ENCODE data around the gene ADCY10.

Gene ADCY10

DNA sequence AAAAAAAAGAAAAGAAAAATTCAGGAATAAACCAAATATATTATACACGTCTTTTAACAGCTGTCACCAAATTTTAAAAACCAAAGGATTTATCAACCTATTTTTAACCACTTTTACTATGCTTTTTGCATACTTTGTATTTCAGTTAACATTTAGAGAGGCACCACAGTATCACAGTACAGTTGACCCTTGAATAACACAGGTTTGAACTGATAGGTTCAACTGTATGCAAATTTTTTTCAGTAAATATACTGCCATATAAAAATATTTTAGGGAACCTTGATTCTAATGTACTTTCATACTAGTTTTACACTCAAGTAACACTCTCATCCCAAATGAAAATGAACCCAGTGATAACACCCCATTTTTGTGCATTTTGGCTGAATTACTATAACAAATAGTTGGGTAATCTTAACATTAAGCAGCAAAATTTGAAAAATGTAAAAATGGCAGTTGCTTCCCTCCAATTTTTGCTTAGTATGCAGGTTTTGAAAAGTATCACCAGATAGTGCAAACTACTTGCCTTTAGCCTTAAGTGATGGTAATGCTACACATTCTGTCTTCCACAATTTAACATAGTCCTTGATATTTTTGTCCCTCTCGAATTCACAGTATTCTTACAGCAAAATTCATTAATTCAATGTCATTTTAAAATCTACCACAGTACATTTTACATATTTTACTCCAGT lies 10.8 kb upstream of the ADCY10 start:
- intact Hi-C loops (cut with DNase I; ENCODE audit: low total_unique reads), result no loop called here
- H3K4me1 ChIP-seq, result peaks cover 0 to 27% (median 3%) of the 10 kb centered on the region in 4 donors
- H3K36me3 ChIP-seq, result no peaks in the 10 kb centered on the region
- no peaks in the 10 kb centered on the region for H3K27me3 ChIP-seq
- no peak for DNase-seq
- TF ChIP-seq, protein P1, sequence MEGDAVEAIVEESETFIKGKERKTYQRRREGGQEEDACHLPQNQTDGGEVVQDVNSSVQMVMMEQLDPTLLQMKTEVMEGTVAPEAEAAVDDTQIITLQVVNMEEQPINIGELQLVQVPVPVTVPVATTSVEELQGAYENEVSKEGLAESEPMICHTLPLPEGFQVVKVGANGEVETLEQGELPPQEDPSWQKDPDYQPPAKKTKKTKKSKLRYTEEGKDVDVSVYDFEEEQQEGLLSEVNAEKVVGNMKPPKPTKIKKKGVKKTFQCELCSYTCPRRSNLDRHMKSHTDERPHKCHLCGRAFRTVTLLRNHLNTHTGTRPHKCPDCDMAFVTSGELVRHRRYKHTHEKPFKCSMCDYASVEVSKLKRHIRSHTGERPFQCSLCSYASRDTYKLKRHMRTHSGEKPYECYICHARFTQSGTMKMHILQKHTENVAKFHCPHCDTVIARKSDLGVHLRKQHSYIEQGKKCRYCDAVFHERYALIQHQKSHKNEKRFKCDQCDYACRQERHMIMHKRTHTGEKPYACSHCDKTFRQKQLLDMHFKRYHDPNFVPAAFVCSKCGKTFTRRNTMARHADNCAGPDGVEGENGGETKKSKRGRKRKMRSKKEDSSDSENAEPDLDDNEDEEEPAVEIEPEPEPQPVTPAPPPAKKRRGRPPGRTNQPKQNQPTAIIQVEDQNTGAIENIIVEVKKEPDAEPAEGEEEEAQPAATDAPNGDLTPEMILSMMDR (IDR thresholded peaks at IDR 0.05), result no peak
- no peak overlapping the region for H3K27ac ChIP-seq
- no peaks in the 10 kb centered on the region for H3K9me3 ChIP-seq
- no peak overlapping the region for H3K4me3 ChIP-seq

GRCh38 chr1:167924102-167924501 lies 10.2 kb upstream of the ADCY10 start:
- H3K4me1 ChIP-seq, result peaks cover 0 to 23% (median 3%) of the 10 kb centered on the region in 4 donors
- no peaks in the 10 kb centered on the region for H3K9me3 ChIP-seq
- H3K27ac ChIP-seq, result no peak overlapping the region
- intact Hi-C loops (cut with DNase I; ENCODE audit: low total_unique reads), result no loop called here
- TF ChIP-seq, protein P1 (IDR thresholded peaks at IDR 0.05), result no peak
- H3K4me3 ChIP-seq, result no peak overlapping the region
- H3K36me3 ChIP-seq, result no peaks in the 10 kb centered on the region
- DNase-seq, result no peak
- no peaks in the 10 kb centered on the region for H3K27me3 ChIP-seq

DNA sequence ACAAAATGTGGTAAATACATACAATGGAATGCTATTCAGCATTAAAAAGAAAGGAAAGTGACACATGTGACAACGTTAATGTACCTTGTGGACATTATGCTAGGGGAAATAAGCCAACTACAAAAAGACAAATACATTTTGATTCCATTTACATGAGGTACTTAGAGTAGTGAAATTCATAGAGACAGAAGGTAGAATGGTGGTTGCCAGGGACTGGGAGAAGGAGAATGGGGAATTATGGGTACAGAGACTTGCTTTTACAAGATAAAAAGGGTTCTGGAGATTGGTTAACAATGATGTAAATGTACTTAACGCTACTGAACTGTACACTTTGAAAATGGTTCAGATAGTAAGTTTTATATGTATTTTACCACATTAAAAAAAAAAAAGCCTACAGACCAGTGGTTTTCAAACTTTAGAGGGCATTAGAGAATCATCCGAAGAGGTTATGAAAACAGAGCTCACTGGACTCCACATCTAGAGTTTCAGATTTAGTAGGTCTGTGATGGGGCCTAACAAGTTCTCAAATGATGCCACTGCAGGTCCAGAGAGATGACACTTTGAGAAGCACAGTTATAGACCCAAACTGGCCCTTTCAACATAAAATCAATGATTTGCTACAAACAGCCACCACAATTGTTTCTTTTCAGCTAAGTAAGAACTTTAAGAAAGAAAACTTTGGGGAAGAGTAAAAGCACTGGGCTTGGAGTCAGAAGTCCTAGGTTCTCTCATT lies 9.6 kb upstream of the ADCY10 start:
- no peak overlapping the region for H3K27ac ChIP-seq
- H3K4me3 ChIP-seq, result no peak overlapping the region
- H3K9me3 ChIP-seq, result no peaks in the 10 kb centered on the region
- peaks cover 0 to 23% (median 3%) of the 10 kb centered on the region in 4 donors for H3K4me1 ChIP-seq
- no peaks in the 10 kb centered on the region for H3K27me3 ChIP-seq
- TF ChIP-seq, protein P1 (IDR thresholded peaks at IDR 0.05), result no peak
- intact Hi-C loops (cut with DNase I; ENCODE audit: low total_unique reads), result no loop called here
- peaks cover 0 to 2% (median 0%) of the 10 kb centered on the region in 3 donors for H3K36me3 ChIP-seq
- DNase-seq, result no peak

DNA sequence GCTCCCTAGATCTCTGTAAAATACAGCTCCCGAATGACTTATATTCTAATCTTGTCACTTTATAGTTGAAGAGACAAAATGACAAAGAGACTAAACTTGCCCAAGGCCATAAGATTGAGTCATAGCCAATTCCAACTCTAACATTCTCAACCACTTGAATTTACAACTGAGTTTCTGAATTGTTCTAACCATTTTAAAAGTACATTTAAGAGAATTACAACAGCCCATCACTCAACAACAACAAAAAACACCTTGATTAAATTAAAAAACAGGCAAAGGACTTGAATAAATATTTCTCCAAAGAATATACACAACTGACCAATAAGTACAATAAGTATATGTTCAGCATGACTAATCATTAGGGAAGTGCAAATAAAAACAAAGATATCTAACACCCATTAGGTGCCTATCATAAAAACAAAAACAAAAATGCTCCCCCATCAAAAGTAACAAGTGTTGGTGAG lies 8.7 kb upstream of the ADCY10 start:
- Histone ChIP-seq H3K4me3 (no peak overlapping the region), H3K4me1 (peaks cover 0 to 23% (median 3%) of the 10 kb centered on the region in 4 donors), H3K9me3 (no peaks in the 10 kb centered on the region), H3K36me3 (peaks cover 0 to 11% (median 4%) of the 10 kb centered on the region in 3 donors), H3K27me3 (no peaks in the 10 kb centered on the region), H3K27ac (no peak overlapping the region)
- intact Hi-C loops (cut with DNase I; ENCODE audit: low total_unique reads), result no loop called here
- TF ChIP-seq, protein P1 (IDR thresholded peaks at IDR 0.05), result no peak
- DNase-seq, result no peak

- Histone ChIP-seq H3K4me3 (no peak overlapping the region), H3K27me3 (no peaks in the 10 kb centered on the region), H3K36me3 (peaks cover 0 to 17% (median 7%) of the 10 kb centered on the region in 3 donors), H3K27ac (no peak overlapping the region), H3K4me1 (peaks cover 0 to 23% (median 1%) of the 10 kb centered on the region in 4 donors), H3K9me3 (no peaks in the 10 kb centered on the region)
- no peak for DNase-seq
- intact Hi-C loops (cut with DNase I; ENCODE audit: low total_unique reads), result no loop called here
- TF ChIP-seq, protein P1 (IDR thresholded peaks at IDR 0.05), result no peak
Observed at GRCh38 chr1:167922023-167922422, 8.1 kb upstream of the ADCY10 start.
